GM04503 (cell line): ENCODE data around the gene SUMF2.
A peak's percentile ranks its signal among the peaks of the same experiment; 100 is the strongest.
"Not testable (repeated sequence)": the region's sequence is repeated elsewhere in the genome, so short reads cannot be mapped to it uniquely, and the experiment has no call there.

Experiments
- DNase-seq: peaks from one replicate; pipeline ENCODE4 v3.0.0-alpha.2; 2012; ENCODE audit warnings: low read depth

Gene SUMF2

GRCh38 chr7:56063500-56063881, 595 bp upstream of the SUMF2 start:
- no peak for DNase-seq

- DNase-seq: not testable (repeated sequence)
Measured at GRCh38 chr7:56066376-56066775, 2.3 kb downstream of the SUMF2 start.

- no peak for DNase-seq
Measured at GRCh38 chr7:56074371-56074791, 10.3 kb downstream of the SUMF2 start.

- no peak for DNase-seq
Measured at GRCh38 chr7:56077681-56078080, 13.6 kb downstream of the SUMF2 start.

GRCh38 chr7:56078196-56078595, 14.1 kb downstream of the SUMF2 start:
- DNase-seq: no peak

- DNase-seq: no peak
Measured at GRCh38 chr7:56079450-56080185, 15.5 kb downstream of the SUMF2 start.

- not testable (repeated sequence) for DNase-seq
Measured at GRCh38 chr7:56080726-56081435, 16.8 kb downstream of the SUMF2 start.

GRCh38 chr7:56081626-56082340, 17.7 kb downstream of the SUMF2 start:
- DNase-seq: no peak

- DNase-seq: no peak
Measured at GRCh38 chr7:56083150-56083785, 19.2 kb downstream of the SUMF2 start.

GRCh38 chr7:56086761-56087160, 22.7 kb downstream of the SUMF2 start:
- no peak for DNase-seq

- no peak for DNase-seq
Measured at GRCh38 chr7:56087445-56087844, 23.4 kb downstream of the SUMF2 start.

GRCh38 chr7:56091591-56091990, 27.5 kb downstream of the SUMF2 start:
- no peak for DNase-seq

GRCh38 chr7:56092388-56092787, 28.3 kb downstream of the SUMF2 start:
- DNase-seq: not testable (repeated sequence)

- peak; percentile 69 for DNase-seq
Measured at GRCh38 chr7:56092789-56093531, 28.9 kb downstream of the SUMF2 start, which contains the start of gene PHKG1. Gene PHKG1, minus strand, starts transcription at chr7:56092952. Its CDS starts 4,011 bp downstream, at chr7:56088941.

- peak; percentile 73 for DNase-seq
Measured at GRCh38 chr7:56097700-56098099, 33.6 kb downstream of the SUMF2 start.

GRCh38 chr7:56098187-56099008, 34.3 kb downstream of the SUMF2 start:
- not testable (repeated sequence) for DNase-seq

GRCh38 chr7:56099653-56100052, 35.6 kb downstream of the SUMF2 start:
- no peak for DNase-seq

GRCh38 chr7:56104138-56104537, 40.1 kb downstream of the SUMF2 start:
- DNase-seq: not testable (repeated sequence)

GRCh38 chr7:56105508-56105907, 41.4 kb downstream of the SUMF2 start:
- DNase-seq: no peak
